ENCODE results near the gene PHEX.

The PHEX gene

DNA sequence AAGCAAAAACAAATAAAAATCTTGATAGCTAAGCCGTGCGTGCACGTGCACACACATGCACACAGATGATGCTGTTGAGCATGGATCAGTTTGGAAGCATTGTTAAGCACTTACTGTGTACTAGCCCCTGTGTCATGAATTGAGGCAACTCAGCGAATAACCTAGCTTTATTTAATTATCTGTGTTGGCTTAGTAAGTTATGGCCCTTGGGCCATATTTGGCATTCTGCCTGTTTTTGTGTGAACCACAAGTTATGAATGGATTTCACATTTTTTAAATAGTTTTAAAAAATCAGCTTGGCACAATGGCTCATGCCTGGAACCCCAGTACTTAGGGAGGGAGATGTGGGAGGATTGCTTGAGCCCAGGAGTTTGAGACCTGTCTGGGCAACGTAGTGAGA is 126.9 kb downstream of the PHEX start:
- no peak for DNase-seq

- DNase-seq: no peak
Measured at GRCh38 chrX:22163326-22163725, 131.2 kb downstream of the PHEX start.

DNA sequence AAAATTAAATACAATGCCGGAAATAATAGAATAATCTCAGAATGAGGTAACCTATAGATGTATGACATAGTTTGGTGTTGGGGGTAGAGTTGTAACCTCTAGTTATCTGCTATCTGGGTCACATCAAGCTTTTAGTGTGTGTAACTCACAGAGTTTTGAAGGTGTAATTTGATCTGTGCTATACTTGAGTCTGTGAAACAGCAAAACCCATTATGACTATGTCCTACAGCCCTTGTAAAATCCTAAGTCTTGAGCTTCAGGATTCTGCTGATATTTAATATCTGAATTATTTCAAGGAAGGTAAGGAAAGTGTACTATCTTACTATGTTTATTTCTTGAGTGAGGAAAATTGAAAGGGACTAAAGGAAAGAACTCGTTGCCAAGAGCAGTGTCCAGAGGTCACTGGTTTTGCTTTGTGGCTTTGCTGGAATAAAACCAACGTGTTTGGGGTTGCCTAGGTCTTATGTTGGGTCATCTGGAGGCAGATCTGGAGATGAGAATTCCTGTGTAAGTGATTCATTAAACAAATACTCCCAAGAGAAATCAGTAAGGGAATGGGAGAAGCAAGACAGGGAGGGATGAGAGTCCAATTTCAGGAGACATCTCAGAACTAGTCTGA is 132.8 kb downstream of the PHEX start:
- no peak for DNase-seq

DNA sequence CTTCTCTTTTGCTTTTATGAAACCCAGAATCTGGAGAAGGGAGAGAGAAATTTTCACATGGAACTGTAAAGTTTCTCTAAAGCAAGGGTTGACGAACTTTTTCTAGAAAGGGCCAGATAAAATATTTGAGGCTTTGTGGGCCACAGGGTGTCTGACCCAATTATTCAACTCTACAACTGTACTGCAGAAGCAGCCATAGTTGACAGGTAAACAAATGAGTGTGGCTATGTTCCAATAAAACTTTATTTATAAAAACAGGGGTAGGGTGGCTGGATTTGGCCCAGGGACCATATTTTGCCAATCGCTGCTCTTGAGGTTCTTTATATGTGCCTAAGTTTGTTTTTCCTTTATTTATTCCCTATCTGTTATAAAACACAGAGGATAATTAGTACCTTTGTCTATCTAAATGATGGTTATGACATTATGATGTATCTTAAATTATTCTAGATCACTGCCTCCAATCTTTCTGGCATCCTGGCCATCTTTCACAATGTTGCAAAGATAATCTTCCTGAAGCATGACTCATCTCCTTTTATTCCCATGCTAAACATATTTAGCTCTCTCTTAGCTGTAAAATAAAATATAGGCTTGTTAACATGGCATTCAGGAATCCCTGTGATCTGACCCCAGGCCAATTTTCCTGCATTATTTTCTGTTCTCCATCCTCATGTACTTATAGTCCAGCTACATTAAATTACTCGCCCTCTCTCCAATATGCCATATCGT is 133.8 kb downstream of the PHEX start:
- DNase-seq: no peak

- no peak for DNase-seq
Measured at GRCh38 chrX:22171287-22172060, 139.3 kb downstream of the PHEX start.

- DNase-seq: no peak
Measured at GRCh38 chrX:22173966-22174365, 141.8 kb downstream of the PHEX start.

DNA sequence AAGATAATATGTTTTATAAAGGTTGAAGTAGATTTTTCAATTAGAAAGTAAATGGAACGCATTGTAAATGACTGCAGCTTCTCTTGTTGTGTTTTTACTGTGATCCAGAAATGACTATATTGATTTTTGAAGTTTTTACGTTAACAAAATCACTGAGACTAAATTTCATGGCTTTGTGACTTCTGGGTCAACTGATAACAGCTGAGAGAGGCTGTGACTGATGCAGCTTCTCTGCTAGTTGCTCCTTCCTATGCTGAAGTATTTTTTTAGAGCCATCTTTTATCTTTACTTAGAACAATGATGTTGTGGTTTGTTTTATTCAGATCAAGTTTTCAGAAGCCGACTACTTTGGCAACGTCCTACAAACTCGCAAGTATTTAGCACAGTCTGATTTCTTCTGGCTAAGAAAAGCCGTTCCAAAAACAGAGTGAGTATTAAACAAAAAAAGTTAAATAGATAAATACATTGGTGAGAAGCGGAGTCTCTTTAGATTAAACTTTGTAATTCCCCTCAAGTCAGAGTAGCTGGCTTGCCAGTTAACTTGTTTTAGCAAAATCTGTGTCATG is 145.9 kb downstream of the PHEX start:
- DNase-seq: no peak

DNA sequence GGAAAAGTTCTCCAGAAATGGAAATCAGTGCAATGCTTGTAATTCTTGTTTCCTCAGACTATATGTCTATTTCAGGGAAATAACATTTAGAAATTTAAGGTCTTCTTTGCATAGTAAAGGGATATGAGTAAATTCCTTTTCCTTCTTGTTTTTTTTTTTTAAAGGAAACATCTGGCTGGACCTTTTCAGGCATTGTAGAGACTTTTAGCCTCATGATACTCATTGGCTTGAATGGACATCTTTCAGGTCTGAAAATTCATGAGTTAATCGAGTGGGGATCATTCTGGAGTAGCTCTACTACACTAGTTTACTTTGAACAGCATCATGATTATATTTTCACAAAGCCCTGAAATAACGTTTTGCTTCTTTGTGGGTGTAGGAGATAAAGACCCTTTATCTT is 152.0 kb downstream of the PHEX start:
- DNase-seq: no peak

DNA sequence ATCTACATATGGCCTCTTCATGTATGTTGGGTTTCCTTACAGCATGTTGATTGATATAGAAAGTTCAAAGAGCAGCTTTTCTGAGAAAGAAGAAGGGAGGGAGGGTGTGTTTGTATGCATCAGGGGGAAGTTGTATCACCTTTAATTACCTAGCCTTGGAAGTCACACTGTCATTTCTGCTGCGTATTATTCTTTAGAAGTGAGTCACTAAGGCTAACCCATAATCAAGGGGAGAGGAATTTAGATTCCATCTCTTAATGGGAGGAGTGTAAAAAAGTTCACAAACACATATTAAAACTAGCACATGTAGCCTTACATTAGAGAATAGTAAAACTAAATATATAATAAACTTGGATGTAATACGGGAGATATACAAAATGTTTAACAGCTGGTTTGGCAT is 154.0 kb downstream of the PHEX start:
- DNase-seq: no peak

DNA sequence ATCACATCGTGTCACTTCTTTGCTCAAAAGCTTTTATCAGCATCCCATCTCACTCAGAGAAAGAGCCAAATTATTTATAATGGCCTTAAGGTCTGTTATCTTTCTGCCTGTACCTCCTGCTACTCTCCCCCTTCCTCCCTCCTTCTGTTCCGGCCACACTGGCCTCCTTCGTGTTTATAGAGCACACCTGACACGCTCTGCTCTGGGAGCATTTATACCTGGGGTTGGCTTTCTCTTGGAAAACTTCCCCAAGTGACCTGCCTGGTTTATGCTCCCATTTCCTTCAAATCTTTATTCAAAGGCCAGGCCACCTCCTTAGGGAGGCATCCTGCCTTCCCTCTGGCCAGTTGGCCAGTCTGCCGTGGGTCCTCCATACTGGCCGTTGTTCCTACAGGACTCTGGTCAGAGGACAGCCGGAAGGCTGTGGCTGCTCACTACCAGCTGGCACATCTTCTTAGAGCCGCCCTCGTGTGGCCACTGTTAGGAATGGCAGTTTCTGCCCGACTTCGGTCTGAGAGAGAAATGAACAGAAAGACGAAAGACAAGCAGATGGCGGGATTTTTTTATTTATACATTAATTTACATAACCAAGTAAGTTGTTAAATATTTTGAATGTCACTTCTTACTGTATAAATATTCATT is 160.4 kb downstream of the PHEX start:
- peak; percentile 70 for DNase-seq

DNA sequence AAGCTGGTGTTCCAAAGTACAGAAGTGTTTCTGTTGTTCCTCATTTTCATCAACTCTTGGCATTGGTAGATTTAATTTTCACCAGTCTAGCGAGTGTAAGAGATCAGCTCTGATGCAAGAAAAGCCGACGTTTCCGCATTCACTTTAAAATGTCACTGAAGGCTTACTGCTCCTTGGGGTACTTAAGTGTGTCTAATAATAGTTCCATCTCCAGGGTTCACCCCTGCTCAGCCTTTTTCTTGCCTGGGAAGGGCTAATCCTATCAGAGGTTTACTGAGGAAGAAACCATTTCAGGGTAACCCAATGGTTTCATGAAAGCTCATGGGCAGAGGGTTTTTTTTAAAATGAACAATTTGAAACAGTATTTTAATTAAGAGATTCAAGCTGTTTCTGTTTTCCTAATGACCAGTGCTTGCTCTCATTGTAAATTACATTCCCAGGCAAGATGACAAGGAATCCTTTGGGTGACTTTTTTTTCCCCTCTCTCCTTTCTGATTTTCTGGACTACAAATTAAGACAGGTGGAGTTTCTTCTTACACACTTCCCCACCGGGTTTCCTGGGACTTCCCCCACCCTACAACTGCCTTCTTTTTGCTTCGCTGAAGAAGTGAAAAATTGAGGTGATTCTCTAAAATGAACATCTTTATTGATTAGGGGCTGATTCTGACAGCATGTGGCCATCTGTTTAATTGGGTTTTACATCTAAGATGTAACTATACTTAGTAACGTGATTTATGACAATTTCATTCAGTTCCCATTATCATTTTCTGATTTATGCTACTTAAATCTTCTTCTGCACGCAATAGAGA is 161.9 kb downstream of the PHEX start:
- DNase-seq: no peak

DNA sequence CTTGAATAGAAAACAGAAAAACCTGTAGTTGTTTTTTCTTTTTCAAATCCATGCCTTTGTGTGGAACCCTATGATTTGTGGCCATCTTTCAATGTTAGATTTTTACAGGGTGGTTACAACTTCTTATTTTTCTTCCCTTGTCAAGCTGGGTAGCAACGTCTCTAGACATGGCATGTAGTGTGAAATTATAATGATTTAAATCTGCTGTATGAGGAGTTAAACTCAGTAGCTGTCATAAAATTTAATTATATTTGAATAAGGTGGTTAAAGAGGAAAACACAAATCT is 162.5 kb downstream of the PHEX start:
- DNase-seq: no peak

GRCh38 chrX:22196149-22196548 is 164.0 kb downstream of the PHEX start:
- no peak for DNase-seq

DNA sequence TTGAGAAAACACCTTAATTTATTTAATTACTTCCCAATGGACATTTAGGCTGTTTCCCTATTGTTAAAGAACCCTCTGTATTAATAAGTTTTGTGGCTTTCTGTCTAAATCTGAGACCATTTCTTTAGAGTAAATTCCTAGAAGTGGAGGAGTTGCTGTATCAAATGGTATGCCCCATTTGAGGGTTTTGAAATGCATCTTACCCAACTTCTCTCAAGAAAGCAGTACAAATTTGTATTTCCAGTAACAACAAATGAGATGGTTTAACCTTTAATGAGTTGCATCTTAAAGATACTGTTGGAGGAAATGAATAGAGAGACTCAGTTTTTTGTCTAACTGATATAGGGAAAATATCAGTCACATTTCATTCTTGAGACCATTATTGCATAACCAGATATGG is 170.1 kb downstream of the PHEX start:
- DNase-seq: no peak

GRCh38 chrX:22203186-22203585 is 171.1 kb downstream of the PHEX start:
- DNase-seq: no peak

GRCh38 chrX:22206781-22207180 is 174.7 kb downstream of the PHEX start:
- no peak for DNase-seq

DNA sequence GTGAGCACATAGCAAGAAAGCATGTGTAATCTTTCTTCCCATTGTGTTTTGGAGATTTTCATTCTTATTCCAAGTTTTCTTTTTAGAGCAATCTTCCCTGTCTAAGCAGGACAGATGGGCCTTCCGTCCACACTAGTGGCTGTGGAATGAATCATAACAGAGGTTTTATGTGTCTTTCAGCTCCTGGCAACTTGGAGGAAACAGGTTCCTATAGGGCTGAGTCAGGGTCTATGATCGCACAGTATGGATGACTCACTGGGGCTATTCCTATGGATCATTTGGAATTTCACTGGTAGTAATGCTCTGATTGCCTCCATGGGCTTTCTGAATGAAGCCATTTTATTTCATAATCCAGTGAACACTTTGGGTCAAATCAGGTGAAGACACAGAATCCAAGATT is 188.8 kb downstream of the PHEX start:
- peak; percentile 60 for DNase-seq

DNA sequence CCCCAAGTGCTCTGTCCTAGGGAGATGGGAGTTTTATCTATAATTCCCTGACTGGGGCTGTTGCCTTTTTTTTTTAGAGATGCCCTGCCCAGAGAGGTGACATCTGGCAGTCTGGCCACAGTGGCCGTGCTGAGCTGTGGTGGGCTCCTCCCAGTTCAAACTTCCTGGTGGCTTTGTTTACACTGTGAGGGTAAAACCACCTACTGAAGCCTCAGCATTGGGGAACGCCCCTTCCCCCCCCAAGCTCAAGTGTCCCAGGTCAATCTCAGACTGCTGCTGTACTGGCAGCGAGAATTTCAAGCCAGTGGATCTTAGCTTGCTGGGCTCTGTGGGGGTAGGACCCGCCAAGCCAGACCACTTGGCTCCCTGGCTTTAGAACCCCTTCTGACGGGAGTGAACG is 202.3 kb downstream of the PHEX start:
- no peak for DNase-seq

GRCh38 chrX:22237479-22237878 is 205.4 kb downstream of the PHEX start:
- DNase-seq: no peak

DNA sequence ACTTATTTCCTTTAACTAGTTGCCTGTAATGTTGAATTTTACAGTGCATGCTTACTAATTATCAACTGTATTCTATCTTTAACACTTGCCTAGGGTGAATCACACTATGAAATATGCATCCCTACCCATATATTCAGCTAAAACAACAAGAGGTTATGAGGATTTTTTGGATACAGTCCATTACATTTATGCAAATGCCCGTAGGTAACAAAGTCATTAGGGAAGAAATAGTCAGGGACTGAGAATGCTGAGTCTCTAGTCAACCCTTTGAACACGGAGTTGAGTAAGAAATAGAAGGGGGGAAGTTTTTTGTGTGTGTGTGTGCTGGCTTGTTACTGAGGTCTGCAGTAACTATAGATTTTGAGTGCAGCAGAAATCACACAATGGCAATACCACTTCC is 214.5 kb downstream of the PHEX start:
- DNase-seq: no peak

DNA sequence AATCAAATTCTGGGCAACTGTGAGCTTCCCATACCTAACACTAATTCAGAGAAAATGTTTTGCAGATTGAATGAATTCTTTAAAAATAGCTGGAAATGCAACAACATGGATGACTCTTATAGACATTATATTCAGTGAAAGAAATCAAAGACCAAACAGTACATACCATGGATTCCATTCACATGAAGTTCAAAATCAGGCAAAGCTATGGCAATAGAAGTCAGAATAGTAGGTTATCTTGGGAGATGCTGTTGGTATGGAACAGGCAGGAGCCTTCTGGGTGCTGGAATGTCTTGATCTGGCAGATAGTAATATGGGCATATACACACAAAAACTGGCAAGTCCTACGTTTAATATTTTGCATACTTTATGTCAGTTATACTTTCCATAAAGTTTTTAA is 215.0 kb downstream of the PHEX start:
- DNase-seq: no peak

DNA sequence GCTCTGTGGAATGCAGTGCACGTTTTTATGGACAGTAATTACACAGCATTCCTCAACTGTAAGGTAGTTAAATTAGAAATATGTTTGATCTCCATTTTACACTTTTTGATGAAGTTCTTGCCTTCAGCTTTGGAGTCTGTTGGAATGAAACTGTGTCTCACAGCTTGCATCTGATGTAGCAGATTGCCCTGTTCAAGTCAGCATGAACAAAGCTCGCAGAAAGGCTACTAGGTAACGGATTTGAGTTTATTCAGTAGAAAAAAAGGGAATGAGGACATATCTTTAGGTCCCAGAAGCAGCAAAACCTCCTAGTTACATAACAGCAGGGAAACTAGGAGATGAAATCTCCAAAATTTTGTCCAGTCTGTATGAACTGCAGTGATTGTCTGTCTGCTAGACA is 216.3 kb downstream of the PHEX start:
- no peak for DNase-seq

- no peak for DNase-seq
Measured at GRCh38 chrX:22249371-22249770, 217.2 kb downstream of the PHEX start.
